HuH-7.5 (cell line): ENCODE measurements around the gene EPHA8.

ENCODE experiments used
- DNase-seq: peaks from one replicate; pipeline ENCODE4 v3.0.0; 2011; ENCODE audit warnings: low spot score

Gene EPHA8

GRCh38 chr1:22536506-22536905, 26.8 kb upstream of the EPHA8 start:
- no peak for DNase-seq

DNA sequence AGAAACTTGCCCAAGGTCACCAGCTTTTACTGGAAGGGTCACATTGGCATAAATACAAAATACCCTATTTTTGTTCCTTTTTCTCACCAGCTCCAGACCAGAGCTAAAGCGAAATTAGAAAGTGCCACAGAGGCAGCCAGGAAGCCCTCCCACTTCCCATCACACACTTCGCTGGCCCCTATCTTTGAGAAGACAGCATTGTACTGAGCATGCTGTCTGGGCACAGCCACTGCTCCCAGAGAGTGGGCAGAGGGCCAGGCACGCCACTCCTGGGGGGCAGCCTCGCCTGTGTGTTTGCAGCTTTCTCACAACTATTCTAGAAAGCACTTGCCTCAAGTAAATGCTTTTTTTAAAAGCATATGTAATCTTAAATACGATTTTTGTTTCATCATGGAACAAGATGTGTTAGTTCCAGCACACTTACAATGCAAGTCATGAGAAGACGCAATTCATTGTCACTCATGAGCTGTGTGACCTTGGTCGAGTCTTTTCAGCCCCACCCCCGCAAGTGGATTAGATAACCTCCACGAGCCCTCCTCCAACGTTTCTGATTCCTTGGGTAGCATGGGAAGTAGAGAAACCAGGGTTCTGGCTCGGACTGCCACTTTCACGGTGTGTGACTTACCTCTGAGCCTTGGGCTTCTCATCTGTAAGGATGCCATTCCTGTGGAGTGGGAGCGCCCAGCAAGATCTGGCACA, 25.7 kb upstream of the EPHA8 start:
- no peak for DNase-seq

GRCh38 chr1:22539510-22540118, 23.7 kb upstream of the EPHA8 start:
- DNase-seq, result no peak

DNA sequence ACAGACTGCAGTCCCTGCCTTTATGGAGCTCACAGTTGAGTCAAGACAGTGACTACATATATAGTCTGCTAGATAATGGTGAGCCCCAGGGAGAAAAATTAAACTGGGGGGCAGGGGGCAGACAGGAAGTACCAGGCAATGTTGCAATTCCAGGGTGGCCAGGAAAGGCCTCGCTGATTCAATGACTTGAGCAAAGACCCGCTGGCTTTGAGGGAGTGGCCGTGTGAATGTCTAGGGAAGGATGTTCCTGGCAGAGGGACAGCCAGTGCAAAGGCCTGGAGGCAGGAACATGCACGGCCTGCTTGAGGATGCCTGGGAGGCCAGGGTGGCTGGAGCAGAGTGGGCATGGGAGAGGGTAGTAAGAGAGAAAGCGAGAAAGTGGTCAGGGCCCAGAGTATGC, 23.0 kb upstream of the EPHA8 start:
- no peak for DNase-seq

DNA sequence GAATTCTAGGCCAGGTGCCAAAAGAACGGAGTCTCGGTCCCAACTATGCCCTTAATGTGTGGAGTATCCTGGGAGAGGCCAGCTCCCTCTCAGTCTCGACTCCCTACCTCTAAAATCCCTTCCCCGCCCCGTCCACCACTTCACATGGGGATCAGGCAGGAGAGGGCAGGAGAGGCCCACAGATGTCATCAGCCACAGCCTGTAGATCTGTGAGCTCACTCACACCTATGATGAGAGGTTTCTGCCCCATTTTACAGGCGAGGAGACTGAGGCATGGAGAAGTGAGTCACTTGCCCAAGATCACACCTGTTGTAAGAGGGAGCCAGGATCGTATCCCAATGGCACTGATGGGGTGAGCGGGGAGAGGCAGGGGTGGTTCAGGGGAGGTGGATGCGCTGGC, 20.4 kb upstream of the EPHA8 start:
- DNase-seq, result no peak

DNA sequence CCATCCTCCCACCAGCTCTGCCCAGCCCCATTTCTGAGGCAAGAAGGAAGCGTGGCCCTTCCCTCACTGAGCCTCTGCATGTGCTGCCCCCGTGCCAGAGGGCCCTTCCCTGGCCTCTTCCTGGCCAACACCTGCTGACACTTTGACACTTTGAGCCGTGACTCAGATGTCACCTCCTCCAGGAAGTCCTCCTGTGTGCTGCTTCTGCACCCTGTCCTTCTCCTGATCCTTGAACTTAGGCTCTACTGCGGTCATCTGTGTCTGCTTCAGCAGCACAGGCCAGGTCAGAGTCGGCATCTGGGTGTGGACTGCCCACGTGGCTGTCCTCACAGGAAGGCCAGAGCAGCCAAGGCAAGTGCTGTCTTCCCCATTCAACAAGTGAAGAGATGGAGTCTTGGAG, 19.6 kb upstream of the EPHA8 start:
- no peak for DNase-seq

- no peak for DNase-seq
Observed at GRCh38 chr1:22544606-22545005, 18.7 kb upstream of the EPHA8 start.

- no peak for DNase-seq
Observed at GRCh38 chr1:22545141-22545540, 18.1 kb upstream of the EPHA8 start.

DNA sequence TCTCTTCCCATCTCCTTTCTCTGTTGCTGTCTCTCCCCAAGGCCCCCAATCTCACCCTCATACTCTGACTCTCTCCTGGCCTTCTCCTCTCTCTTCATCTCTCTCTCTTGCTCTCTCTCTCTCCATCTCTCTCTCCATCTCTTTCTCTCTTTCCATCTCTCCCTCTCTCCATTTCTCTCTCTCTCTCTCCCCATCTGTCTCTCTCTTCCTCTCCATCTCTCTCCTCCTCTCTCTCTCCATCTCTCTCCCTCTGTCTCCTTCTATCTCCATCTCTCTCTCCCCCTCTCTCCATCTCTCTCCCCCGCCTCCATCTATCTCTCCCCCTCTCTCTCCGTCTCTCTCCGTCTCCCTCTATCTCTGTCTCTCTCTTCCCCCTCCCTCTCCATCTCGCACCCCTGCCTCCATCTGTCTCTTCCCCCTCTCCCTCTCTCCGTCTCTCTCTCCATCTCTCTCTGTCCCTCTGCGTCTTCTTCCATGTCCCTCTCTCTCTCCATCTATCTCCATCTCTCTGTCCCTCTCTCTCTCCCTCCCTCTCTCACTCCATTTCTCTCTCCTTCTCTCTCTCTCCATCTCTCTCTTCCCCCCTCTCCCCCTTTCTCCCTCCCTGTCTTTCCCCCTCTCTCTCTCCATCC, 16.0 kb upstream of the EPHA8 start:
- no peak for DNase-seq

DNA sequence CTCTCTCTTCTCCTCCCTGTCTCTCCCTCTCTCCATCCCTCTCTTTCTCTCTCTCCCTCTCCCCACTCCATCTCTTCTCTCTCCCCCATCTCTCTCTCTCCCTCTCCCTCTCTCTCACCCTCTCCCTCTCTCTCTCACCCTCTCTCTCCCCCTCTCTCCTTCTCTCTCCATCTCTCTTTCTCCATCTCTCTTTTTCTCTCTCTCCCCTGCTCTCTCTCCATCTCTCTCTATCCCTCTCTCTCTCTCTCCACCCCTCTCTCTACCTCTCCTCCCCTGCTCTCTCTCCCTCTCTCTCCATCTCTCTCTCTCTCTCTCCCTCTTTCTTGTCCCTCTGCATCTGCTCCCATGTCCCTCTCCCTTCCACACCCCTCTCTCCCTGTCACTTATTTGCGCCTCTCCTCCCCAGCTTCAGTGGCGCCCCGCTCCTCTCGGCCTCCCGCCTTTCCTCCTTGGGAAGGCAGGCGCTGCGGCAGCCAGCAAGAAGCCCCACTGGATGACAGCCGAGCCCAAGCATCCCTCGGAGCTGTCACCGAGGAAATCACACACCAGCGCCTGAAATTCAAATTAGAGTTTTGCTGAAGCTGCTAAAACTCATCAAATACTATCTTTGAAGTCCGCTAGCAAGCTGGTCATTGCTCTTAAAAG, 15.3 kb upstream of the EPHA8 start:
- no peak for DNase-seq

GRCh38 chr1:22550021-22550420, 13.3 kb upstream of the EPHA8 start:
- no peak for DNase-seq

GRCh38 chr1:22551591-22551990, 11.7 kb upstream of the EPHA8 start:
- DNase-seq, result no peak

DNA sequence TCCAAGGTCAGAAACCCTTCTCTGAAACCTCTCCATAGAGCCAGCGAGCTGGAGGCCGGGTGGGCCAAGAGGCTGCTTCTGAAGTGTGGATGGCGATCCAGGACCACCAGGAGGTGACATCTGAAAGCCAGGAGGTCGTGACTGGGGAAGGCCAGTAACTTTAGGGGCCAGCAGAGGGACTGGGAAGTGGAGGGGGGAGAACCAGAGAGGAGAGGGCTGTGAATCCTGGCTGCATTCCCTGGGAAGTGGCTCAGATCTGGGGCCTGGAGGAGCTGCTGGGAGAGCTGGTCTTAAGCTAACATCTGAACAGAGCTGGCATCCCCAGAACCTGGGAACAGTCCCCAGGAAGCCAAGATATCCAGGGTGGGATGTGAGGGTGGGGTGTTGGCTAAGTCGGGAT, 11.3 kb upstream of the EPHA8 start:
- no peak for DNase-seq

DNA sequence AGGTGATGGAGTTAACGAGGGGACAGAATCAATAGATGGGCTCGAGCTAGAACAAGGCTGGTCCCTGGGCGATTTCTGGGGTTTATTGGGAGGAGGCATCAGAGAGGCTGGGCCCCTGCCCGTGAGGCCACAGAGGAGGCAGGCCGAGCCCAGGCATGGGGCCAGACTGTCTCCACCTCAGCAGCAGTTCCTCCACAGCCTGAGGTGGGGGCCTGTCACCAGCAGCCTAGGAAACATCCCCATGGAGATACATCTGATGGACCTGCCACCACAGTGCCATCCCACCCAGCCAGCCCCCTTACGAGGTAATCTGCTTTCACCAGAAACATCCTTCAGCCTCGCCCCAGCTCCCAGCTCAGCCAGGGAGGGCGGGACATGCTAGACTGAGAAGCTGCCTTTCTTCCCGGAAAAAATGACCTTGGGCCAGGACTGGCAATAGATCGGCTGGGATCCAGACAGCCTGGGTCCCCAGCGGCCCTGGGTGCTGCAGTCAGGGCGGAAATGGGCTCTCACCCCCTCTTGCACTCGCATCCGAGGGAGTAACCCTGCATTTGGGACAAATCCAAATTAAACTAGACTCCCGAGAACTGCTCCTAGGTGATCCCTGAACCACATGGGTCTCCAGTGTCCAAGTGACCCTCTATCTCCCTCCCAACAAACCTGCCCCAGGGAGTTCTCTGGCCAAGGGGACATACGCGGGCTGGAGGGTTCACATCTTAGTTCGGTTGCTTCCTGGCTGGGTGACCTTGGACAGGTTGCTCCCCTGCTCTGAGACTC, 10.0 kb upstream of the EPHA8 start:
- DNase-seq, result no peak

GRCh38 chr1:22553991-22554522, 9.2 kb upstream of the EPHA8 start:
- no peak for DNase-seq

GRCh38 chr1:22555371-22555656, 8.0 kb upstream of the EPHA8 start:
- no peak for DNase-seq

DNA sequence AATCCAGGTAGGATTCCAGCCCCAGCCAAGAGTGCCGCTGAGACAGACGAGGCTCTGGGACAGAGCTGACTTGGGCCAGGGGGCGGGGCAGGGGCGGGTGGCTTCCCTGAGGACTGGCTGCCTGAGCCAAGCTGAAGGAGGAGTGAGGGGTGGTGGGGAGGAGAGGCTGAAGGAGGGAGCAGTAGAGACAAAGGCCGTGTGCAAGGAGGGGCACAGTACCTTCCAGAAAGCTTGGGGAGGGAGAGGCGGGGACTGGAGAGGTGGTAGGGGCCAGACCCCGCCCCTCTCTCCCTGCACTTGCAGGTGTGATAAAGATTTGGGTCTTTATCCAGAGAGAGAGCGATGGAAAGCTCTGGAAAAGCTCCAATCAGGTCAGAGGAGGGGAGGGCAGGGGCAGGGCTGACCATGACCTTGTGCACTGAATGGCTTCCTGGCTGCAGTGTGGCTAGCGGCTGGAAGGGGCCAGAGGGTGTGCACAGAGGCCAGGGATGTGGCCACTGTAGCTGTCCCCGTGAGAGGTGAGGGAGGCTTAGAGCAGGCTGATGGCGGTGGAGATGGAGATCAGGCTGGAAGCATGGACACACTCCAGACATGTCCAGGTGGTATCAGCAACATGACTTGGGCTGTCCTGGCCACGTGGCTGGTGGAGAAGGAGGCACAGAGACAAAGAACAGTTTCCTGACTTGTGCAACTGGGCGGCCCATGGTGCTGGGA, 6.7 kb upstream of the EPHA8 start:
- no peak for DNase-seq

DNA sequence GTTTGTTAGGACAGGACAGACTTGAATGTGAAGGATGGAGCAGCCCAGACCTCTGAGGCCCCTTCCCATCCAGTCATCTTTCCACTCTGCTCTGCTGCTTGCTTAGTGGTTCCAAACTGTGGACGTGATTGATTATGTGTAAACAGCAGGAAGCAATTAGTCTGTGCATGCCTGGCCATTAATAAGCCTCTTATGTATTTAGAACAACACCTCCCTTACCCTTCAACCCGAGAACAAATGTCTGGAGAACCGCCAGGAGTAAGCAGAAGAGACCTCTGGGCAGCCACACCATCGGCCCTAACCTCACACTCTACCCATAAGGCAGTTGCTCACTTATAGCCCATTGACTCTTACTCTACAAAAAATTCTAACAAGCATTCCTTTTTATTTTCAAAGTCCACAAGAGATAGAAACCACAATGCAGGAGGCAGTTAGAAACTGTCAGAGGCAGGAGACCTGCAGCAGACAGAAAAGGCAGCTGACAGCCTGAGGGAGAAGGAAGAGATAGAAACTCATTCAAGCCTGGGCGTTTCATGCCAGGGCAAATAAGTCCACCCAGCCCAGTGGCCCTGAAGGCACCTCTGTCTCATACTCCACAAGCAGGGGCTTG, 5.8 kb upstream of the EPHA8 start:
- no peak for DNase-seq

DNA sequence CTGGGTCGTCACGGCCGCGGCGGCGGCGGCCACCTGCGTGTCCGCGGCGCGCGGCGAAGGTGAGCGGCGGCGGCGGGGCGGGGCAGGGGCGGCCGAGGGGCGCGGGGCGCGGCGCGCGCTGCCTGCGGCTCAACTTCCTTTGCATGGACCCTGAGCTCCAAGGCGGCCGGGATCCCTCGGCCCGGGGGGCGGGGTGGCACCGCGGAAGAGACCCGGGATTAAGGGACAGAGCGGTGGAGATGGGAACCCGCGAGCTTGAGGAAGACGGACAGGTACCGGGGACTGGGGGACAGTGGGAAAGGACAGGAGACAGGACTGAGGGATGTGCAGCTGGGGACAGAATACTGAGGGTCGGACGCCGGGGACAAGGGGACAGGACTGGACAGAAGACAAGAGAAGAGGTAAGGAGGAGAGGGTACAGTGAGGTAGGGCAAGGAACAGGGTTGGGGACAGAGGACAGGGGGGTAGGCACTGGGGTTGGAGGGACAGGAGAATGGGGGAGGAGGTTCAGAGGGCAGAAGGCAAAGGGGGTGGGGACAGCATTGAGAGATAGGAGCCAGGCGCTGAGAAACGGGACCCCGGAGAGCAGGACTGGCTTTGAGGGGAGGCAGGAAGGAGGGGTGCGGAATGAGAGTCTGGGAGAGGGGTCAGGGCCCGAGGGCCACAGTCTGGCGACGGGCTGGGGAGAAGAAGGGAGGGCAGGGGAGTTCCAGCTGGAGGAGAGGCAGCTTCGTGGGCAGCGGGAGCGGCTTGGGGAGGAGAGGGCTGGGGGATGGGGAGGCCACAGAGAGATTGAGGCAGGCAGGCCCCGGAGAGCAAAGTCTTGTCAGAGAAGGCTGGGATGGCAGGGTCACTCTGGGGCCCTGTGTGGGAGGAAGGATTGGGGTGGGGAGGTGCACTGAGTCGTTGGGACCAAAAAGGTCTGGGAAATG, 648 bp downstream of the EPHA8 start:
- DNase-seq, result no peak

DNA sequence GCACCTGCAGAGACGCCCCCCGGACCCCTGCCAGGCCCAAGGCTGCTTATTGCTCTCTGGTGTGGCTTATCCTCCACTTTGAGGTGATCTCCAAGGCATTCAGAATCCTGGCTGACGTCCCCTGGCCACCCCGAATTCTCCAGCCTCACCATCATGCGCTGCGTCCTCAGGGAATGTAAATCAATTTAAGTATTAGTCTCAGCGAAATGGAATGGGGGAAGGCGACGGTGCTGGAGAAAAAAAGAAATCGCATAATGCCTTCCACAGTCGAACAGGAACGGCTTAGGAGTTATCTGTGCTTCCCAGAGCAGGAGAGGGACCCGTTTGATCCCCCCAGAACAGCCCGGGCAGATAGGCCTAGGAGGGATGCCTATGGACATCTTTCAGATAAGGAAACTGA, 2.9 kb downstream of the EPHA8 start:
- DNase-seq, result no peak
